HG03108 (cell line): Measurements from ENCODE around the gene TIAL1.
A peak's percentile ranks its signal among the peaks of the same experiment; 100 is the strongest.
"Not testable (repeated sequence)": the region's sequence is repeated elsewhere in the genome, so short reads cannot be mapped to it uniquely, and the experiment has no call there.

Source experiments
- ATAC-seq: cut with Tn5 transposase; IDR thresholded peaks from one replicate; pipeline ENCODE4 v1.9.1; 2021; ENCODE audit warnings: moderate library complexity; ENCODE audit not compliant: unreplicated experiment

TIAL1 gene, protein sequence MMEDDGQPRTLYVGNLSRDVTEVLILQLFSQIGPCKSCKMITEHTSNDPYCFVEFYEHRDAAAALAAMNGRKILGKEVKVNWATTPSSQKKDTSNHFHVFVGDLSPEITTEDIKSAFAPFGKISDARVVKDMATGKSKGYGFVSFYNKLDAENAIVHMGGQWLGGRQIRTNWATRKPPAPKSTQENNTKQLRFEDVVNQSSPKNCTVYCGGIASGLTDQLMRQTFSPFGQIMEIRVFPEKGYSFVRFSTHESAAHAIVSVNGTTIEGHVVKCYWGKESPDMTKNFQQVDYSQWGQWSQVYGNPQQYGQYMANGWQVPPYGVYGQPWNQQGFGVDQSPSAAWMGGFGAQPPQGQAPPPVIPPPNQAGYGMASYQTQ

DNA sequence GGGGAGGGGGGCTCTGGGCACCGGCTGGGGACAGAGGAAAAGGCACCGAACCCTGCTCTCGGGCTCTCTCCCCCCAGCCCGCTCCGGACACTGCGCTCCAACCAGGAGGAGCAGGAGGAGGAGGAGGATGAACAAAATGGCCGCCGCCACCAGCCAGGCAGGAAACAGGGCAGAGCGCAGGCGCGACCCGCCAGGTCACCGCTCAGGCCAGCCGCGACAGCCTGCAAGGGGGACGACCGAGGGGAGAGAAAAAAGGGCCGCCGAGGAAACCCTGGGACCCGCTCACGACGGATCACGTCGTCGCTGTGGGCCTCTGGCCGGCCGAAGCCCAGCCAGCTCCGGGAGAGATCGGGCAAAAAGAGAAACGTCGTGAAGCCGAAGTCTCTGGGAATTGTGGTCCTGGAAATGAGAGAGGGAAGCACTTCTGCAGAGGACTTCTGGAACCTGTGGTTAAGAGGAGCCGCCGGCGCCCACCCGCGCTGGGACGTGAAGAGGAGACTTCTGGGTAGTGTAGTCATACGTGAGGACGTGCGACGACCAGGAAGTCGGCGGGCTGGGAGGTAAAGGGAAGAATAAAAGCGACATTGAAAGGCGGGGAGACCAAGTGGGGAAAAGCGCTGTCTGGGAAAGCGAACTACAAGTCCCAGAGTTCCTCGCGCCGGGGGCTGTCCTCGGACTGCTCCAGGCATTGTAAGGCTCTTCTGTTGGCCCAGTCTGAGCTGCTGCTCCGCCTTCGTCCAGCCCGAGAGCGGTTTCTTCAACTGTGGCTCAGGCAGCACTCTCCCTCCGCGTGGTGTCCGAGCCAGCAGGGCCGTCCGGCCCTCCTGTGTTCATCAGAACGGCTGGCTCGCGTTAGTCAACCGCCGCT lies at the start of gene TIAL1:
TSS of gene TIAL1 (minus strand) at position 428 of the 868 bp plus-strand sequence. CDS start 499 bp downstream, outside the sequence.
- peak; percentile 88 for ATAC-seq

DNA sequence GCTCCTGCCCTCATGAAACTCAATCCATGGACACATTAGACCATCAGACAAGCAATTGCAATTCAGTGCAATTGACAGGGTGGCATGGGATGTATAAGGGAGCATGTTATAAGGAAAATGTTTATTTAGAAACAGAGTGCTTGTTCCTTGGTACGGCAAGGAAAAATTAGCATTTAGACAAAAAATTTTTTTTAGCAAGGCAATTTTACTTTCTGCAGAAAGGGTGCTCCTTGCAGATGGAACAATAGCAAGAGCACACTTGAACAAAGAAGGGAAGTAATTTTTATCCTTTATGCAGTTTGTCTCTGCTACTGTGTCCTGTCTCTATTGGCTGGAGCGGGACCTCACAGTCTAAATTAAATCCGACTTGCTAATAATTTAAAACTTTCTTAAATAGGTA lies 48.2 kb upstream of the TIAL1 start:
- ATAC-seq: no peak

DNA sequence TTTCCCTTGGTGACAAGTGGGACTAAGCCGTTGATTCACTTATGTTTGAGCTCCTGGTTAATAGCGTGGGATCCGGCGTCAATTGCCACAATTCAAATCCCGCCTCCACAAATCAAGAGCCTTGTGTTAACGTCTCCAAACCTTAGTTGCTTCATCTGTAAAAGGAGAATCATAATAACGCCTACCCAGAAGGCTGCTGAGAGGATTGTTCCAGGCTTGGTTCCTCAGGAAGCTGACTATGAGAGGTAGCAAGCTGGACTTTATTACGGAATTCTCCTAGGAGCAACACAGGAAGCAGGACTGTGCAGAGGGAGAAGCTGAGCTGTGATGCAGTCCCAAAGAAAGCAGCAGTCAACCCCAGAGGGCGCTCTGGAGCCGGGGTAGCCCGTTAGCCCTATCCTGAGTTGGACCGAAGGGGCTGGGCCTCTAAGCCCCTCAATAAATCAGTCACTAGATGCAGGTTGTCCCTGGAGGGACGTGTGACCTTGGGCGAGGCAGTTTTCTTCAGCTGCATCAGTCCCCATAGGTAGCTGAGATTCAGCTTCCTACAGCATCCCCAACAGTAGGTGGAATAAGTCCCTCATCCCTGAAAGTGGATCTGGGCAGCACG lies 47.5 kb upstream of the TIAL1 start:
- ATAC-seq: no peak

DNA sequence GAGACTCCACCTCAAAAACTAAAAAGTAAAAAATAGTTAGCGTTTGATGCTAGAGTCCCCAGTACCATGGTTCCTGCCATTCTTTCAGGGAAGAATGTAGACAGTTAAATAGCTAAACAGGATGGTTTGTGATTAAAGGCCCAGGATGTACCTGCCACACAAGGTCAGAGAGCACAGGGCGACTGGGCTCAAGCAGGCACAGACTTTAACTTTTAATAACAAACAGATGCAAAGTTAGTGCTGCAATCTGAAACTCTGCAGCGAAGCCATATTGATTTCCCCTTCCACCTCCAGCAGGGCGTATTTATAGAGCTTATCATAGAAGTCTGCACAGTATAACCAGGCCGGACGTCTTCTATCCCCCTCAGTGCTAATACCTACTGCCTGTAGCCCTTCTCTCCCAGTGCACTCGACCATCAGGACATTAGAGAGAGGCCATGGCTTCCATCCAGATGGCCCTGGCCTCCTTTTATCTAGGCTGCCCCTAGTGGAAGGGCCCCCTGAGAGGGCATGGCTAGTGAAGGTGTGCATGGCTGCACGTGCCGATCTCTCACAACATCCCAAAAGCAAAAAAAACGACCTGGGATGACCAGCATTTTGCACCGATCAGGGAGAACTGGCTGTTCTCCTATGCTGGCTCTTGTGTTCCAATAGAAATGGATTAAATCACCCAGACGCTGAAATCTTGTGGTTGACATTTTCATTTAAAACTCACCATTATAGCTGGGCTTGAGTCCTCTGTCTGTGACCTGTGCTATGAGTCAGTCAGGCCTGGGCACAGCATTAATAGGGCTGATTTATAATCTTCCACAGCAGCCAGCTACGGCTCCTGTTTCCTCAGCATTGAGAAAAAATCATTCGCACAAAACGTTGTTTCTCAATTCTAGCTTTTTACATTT lies 46.8 kb upstream of the TIAL1 start:
- no peak for ATAC-seq

DNA sequence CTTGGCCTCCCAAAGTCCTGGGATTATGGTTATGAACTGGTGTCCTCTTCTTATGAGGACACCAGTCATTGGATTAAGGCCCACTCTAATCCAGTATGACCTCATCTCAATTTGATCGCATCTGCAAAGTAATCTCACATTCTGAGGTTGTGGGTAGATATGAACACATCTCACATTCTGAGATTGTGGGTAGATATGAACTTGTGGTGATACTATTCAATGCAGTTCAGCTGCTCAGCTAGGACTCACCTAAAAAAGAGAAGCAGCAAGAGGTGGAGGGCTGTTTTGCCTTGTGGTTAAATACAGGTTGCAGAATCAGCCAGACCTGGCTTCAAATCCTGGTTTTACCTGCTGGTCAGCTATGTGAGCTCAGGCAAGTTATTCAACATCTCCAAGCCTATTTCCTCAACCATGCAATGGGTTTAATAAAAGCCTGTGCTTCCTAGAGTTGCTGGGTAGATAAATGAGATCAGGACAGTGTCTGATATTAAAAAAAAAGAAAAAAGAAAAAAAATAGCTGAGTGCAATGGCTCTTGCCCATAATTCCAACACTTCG lies 45.9 kb upstream of the TIAL1 start:
- ATAC-seq: no peak

DNA sequence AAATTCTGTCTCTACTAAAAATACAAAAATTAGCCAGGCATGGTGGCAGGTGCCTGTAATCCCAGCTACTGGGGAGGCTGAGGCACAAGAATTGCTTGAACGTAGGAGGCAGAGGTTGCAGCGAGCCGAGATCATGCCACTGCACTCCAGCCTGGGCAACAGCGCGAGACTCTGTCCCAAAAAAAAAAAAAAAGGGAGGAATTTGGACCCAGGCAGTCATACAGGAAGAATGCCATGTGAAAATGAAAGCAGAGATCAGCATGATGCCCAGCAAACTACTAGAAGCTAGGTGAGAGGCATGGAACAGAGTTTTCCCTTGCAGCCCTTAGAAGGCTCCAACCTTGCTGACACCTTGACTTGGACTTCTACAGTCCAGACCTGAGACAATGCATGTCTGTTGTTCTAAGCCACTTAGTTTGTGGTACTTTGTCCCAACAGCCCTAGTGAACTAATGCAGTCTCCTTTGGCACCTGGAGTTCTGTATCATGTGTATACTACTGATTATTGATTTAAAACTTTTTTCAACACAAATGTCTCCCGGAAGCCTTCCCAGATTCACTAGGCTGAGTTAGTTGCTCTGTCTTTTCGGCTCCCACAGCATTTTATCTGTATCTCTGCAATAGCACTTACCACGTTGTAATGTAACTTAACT lies 44.2 kb upstream of the TIAL1 start:
- ATAC-seq: no peak

DNA sequence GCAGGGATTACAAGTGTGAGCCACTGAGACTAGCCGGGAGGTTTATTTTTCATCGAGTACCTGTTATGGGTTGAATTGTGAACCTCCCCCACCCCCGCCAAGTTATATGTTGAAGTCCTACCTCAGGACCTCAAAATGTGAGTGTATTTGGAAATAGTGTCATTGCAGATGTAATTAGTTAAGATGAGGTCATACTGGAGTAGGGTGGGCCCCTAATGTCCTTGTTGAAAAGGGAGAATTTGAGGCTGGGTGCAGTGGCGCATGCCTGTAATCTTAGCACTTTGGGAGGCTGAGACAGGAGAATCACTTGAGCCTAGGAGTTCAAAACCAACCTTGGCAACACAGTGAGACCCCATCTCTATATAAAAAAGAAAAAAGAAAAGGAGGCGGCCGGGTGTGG lies 43.6 kb upstream of the TIAL1 start:
- ATAC-seq: no peak

DNA sequence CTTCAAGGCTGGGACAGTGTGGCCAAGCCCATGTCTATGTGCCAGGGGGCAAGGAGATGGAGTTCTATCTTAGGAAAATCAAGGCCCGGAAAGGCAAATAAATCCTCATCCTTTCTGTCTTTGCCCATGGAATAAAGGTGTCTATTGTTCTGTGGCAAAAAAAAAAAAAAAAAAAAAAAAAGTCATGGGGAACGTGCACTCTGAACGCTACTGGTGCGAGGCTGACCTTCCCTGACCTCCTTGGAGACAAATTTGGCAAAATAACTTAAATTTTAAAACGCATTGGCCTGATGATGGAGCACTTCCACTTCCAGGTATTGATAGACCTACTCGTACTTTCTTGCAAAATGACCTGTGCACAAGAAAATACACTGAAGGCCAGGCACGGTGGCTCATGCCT lies 42.2 kb upstream of the TIAL1 start:
- no peak for ATAC-seq

DNA sequence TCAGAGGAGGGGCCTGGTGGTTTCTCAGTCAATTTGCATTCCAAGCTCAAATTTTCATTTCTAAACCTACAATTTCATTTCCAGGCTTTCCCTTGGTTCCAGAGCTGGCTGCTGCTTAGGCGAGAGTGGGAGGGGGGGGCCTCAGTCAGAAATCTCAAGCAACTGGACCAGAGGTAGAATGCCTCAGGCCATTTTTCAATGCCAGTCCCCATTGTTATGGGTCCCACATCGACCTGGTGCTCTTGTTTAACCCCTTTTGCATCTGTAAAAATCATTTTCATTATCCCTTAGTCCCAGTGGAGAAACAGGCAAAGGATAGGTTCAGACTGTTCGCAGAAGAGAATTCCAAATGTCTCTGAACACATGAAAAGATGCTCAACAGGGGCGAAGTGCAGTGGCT lies 40.9 kb upstream of the TIAL1 start:
- ATAC-seq: no peak

DNA sequence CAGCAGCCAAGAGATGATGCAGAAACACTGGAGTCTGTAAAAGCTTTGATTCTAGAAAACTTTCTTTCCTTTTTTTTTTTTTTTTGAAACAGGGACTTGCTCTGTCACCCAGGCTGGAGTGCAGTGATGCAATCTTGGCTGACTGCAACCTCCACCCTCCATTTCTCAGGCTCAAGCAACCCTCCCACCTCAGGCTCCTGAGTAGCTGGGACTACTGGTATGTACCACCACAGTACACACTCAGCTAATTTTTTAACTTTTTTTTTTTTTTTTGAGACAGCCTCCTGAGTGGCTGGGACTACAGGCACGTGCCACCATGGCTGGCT lies 37.4 kb upstream of the TIAL1 start:
- no peak for ATAC-seq

DNA sequence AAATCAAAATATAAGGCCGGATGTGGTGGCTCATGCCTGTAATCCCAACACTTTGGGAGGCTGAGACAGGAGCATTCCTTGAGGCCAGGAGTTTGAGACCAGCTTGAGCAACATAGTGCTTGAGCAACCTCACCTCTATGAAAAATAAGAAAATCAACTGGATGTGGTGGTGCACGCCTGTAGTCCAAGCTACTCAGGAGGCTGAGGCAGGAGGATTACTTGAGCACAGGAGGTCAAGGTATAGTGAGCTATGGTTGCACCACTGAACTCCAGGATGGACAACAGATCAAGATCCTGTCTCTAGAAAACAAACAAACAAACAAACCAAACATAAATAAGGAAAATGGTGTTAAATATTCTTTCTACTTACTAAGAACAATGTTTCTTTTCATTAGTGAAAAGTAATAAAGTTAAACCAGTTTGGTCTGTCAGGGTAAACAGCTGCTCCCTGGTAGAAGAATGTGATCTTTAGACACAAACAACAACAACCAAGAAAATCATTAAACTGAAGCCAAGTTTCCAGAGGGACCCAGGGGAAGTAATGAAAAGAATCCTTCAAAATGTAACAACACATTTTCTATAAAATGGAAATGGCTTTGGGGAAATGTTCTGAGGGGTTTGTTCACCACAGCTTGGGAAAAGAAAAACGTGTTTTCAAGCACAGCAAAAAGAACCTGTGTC lies 36.9 kb upstream of the TIAL1 start:
- ATAC-seq: no peak

DNA sequence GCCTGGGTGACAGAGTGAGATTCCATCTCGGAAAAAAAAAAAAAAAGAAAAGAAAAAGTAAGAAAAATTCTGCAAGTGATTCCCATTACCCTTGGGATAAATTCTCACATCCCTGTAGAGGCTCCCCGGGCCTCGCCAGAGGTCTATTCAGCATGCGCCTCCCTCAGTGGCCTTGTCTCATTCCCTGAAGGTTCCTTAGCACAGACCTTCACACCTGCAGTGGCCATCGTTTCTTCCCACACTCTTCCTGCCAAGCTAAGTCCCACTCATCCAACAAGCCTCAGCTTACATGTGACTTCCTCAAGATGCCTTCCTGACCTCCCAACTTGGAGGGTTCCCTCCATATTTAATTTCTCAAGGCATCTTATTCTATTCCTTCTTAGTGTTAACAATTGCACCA lies 33.5 kb upstream of the TIAL1 start:
- no peak for ATAC-seq

DNA sequence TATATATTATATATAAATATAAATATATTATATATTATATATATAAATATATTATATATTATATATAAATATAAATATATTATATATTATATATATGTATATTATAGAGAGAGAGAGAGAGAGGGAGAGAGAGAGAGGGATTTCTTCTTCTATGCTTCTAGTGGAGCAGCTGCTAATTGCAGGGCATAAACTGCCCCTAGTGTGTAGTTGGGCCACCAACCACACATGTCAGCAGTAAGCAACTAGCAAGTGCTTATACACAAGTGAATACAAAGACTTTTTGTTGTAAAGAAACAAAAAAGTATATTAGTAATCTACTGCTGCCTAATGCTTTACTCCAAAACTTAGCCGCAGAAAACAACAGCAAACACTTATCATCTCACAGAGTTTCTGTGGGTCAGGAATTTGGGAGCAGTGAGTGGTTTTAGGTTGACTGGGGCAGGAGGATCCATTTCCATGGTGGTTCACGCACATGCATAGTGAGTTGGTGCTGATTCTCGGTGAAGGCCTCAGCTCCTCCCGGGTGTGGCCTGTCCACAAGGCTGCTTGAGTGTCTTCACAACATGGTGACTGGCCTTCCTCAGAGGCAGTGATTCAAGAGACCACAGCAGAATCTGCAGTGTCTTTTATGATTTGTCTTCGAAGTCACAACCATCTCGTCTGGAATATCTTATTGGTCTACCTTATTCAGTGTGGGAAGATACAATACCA lies 29.0 kb upstream of the TIAL1 start:
- no peak for ATAC-seq

DNA sequence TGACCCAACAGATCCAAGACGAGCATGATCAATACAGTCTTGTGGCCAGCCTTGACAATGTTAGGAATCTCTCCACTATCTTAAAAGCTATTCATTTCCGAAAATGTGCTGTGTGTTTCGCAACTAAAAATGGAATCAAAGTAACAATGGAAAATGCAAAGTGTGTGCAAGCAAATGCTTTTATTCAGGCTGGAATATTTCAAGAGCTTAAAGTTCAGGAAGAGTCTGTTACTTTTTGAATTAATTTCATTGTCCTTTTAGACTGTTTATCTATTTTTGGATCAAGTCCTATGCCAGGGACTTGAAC lies 24.3 kb upstream of the TIAL1 start:
- no peak for ATAC-seq

DNA sequence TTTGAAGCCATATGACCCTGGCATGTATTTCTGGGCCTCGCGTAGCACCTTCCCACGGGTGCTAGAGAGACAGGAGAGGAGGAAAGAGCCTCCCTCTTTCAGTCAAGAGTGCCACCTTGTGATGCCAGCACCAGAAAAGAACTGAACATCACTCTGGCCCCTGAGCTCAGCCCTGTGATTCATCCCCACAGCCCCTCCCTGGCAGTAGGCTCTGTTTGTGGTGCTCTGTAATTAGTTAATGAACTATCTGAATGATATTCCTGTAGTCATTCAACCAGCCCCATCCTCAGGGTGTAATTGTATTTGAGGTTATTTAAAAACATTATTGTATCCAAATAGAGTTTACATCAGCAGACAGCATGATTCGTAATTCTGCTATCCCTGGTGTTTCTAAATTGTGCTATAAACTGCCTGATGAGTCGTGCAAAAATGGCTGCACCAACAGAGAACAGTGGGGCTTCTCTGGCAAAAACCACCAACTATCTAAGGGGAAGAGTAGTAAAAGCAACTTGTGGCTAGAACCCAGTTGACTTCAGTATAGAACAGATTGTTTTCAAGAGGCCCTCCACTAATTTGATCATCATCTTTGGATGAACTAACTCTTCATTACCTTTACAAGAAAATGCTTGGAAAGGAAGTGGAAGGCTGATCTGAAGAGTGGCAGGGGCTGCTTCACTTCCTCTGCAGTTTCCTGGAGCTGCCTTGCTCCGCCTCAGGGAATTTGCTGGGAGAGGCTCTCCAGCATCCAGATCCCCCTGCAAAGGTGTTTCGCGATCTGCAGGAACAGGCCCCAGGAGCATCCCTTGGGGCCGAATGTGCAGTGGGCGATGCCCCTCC lies 23.7 kb upstream of the TIAL1 start:
- no peak for ATAC-seq

DNA sequence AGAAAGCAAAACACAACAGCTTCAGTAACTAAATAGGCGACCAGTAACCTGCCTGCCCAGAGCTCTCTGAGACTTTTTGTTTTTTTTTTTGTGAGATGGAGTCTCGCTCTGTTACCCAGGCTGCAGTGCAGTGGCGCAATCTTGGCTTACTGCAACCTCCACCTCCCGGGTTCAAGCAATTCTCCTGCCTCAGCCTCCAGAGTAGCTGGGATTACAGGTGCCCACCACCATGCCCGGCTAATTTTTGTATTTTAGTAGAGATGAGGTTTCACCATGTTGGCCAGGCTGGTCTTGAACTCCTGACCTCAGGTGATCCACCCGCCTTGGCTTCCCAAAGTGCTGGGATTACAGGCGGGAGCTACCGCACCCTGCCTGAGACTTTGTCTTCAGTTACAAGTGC lies 23.0 kb upstream of the TIAL1 start:
- not testable (repeated sequence) for ATAC-seq

DNA sequence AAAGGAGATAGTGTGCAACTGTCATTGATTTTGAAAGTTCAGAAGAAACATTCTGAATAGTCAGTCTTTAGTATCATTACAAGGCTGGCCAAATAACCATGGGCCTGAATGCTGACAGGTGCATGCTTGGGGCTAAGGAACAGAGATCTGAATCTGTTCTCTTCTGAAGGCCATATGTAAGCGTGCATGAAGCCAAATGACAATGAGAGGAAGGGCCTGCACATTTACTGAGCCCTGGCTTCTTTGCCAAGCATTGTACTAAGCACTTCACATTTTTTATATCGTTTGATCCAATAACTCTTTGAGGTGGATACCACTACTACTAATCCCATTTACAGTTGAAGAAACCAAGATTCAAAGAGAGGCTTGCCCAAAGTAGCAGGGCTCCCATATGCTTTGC lies 22.5 kb upstream of the TIAL1 start:
- ATAC-seq: no peak

DNA sequence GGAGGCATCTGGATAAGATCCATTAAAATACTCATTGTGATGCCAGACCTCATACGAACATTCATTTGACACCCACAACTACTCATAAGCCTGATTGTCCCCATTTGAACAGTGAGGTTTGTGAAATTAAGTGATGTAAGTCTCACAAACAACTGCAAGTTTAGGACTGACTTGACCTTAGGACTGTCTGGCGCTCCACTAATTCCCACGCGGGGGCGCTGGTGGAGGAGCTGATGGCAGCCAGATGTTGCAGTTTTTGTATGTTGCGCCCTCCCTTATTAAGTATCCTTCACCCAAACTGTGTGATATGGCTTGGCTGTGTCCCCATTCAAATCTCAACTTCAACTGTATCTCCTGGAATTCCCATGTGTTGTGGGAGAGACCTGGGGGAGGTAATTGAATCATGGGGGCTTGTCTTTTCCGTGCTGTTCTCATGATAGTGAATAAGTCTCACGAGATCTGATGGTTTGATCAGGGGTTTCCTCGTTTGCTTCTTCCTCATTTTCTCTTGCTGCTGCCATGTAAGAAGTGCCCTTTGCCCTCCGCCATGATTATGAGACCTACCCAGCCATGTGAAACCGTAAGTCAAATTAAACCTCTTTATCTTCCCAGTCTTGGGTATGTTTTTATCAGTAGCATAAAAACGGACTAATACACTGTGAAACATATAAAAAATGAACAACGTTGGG lies 20.3 kb upstream of the TIAL1 start:
- ATAC-seq: no peak
